Aorta (tissue), 5 donors: Measurements from ENCODE around the gene CTNNAL1. TPM values are rescaled to one million over a fixed set of nuclear protein-coding genes. Genes with fewer than 3 reads are reported as not detected.

Source experiments
- ATAC-seq: fragments of 200-7000 bp; cut with Tn5 transposase; one replicate; pipeline ENCODE4 v1.9.1; 2022; ENCODE audit warnings: moderate library complexity; ENCODE audit not compliant: low FRiP score
- DNase-seq, 2 donors: peaks; one replicate each; pipeline ENCODE4 v3.0.0-alpha.2; 2020
- H3K27ac ChIP-seq, 2 donors: one replicate each; pipeline ENCODE4 v1.5.1; 2013; ENCODE audit warnings: low read length in 2 of 2, mild to moderate bottlenecking in 2 of 2, moderate library complexity in 2 of 2, control low read depth in 1 of 2, inconsistent platforms in 1 of 2, low read depth in 1 of 2
- H3K27me3 ChIP-seq, 2 donors: one replicate each; pipeline ENCODE4 v1.6.1; 2013; ENCODE audit warnings: control low read depth in 1 of 2, low read length in 1 of 2, mild to moderate bottlenecking in 1 of 2, moderate library complexity in 1 of 2; ENCODE audit not compliant: insufficient read depth in 2 of 2, control insufficient read depth in 1 of 2
- H3K36me3 ChIP-seq, 2 donors: one replicate each; pipeline ENCODE4 v1.6.1; 2013; ENCODE audit warnings: control low read depth in 1 of 2, low read length in 1 of 2, mild to moderate bottlenecking in 1 of 2; ENCODE audit not compliant: insufficient read depth in 2 of 2, control insufficient read depth in 1 of 2
- H3K4me1 ChIP-seq, 2 donors: one replicate each; pipeline ENCODE4 v1.6.1; 2013; ENCODE audit warnings: low read length in 2 of 2, control low read depth in 1 of 2, mild to moderate bottlenecking in 1 of 2, moderate library complexity in 1 of 2; ENCODE audit not compliant: insufficient read depth in 2 of 2, control insufficient read depth in 1 of 2
- H3K4me3 ChIP-seq, 2 donors: one replicate each; pipeline ENCODE4 v1.5.1; 2013; ENCODE audit warnings: low read length in 2 of 2, control low read depth in 1 of 2, mild to moderate bottlenecking in 1 of 2
- H3K9me3 ChIP-seq: one replicate; pipeline ENCODE4 v1.6.1; 2013; ENCODE audit warnings: mild to moderate bottlenecking, low read length; ENCODE audit not compliant: control insufficient read depth
- WGBS, 2 donors: extraction: QIAGEN DNeasy Blood & Tissue Kit; methylation state at CpG; one replicate each; pipeline ENCODE4 v1.1.7; 2013; 5-methylcytosine and 5-hydroxymethylcytosine counted together
- intact Hi-C, 2 donors: fragments of 100-400 bp; cut with DNase I; formaldehyde crosslinking; loops; one replicate each; pipeline versions ENCODE4 v1.14.2 to v1.15.0; 2022
- polyA plus RNA-seq, 2 donors: library from polyadenylated mRNA; stranded (reverse); fragments of 200-250 nt; gene quantifications; one replicate each; pipeline ENCODE4 v1.2.3, GENCODE V29; 2013
- total RNA-seq, 2 donors: library from RNA; stranded (reverse); fragmentation: NEBNext Ultra II Directional; extraction: Animal tissue kit (Norgen Biotek cat#: 25700); gene quantifications; one replicate each; pipeline ENCODE4 v1.2.1, GENCODE V29; 2021
- donor health status: healthy with polysubstance abuse.
- donor health status: Bipolar disorder and iron deficiency.
- donor health status: DM: no; HTN: no; CAD: no.
- donor health status: DM: no; HTN: no; CAD: no.
- donor health status: DM: yes; HTN: yes; CAD: no.

CTNNAL1 gene
- total and polyA plus RNA-seq, 4 donors, result 41.5 to 72.4 (median 51.6) TPM

DNA sequence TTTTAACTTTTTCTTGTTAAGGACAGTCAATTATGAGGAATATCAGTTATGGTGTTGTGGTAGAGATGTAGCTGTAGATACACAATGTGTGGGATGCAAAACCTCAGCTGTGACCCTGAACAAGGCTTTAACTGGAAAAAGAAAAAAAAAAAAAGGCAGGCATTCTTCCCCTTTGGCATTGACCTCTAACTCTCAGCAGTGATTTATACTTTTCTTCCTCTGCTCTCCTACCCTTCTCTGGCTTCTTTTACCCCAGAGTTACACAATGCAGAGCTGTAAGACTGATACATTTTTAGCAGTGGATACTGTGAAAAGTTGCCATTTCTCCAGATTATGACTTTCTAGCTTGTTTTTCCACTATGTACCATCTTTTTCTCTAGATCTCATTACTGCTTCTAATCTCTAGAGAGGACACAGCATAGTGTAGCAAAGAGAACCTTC is 2.0 kb downstream of the CTNNAL1 start:
- no peak overlapping the region for H3K4me3 ChIP-seq
- H3K36me3 ChIP-seq, result no peaks in the 10 kb centered on the region
- H3K4me1 ChIP-seq, result peaks cover 2 to 6% of the 10 kb centered on the region in 2 donors
- H3K27ac ChIP-seq, result peak overlapping the region in 1 of 2 donors; percentile 78
- no peak for DNase-seq
- no peaks in the 10 kb centered on the region for H3K9me3 ChIP-seq
- no peaks in the 10 kb centered on the region for H3K27me3 ChIP-seq
- intact Hi-C loops, result loop anchor here in 1 of 2 donors (5.0 kb wide), 2 partner anchors 36 to 106 kb away; partner anchors contain the start of gene TMEM245
- ATAC-seq, result no peak

- no peak for ATAC-seq
- no peak overlapping the region for H3K4me3 ChIP-seq
- no peaks in the 10 kb centered on the region for H3K27me3 ChIP-seq
- DNase-seq, result no peak
- no peak overlapping the region for H3K27ac ChIP-seq
- intact Hi-C loops, result loop anchor here in 1 of 2 donors (5.0 kb wide), 2 partner anchors 37 to 107 kb away; partner anchors contain the start of gene TMEM245
- H3K4me1 ChIP-seq, result peaks cover 2 to 6% of the 10 kb centered on the region in 2 donors
- H3K9me3 ChIP-seq, result no peaks in the 10 kb centered on the region
- WGBS, 2 donors, result 1 to 4% methylated on average over 1 of the region's 1 CpG
- H3K36me3 ChIP-seq, result no peaks in the 10 kb centered on the region
These were observed 2.6 kb downstream of the CTNNAL1 start for GRCh38 chr9:109010746-109011145.

GRCh38 chr9:109005678-109006077 is 7.6 kb downstream of the CTNNAL1 start:
- ATAC-seq (no peak), DNase-seq (no peak)
- H3K36me3 ChIP-seq, result peaks cover 0 to 2% of the 10 kb centered on the region in 2 donors
- no peaks in the 10 kb centered on the region for H3K4me1 ChIP-seq
- intact Hi-C loops, result no loop called here
- no peaks in the 10 kb centered on the region for H3K9me3 ChIP-seq
- no peak overlapping the region for H3K4me3 ChIP-seq
- H3K27me3 ChIP-seq, result no peaks in the 10 kb centered on the region
- no peak overlapping the region for H3K27ac ChIP-seq
- WGBS, 2 donors, result 40 to 57% methylated on average over 3 of the region's 3 CpGs

DNA sequence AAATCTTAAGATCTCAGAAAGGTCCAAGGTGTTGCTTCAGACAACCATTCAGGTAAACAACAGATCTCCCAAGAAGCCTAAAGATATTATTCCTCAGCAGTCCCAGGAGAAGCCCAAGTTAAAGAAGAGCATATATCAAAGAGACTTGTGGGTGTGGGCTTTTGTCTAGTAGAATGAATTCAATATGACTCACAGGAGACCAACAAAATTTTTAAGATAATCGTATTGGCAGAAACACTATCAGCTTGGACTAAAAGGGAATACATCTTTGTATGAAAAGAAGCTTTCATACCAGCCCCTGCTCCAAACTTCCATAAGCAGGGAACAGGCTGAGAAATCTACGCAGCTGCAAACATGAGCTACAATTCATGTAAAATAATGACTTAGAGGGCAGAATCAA is 10.2 kb downstream of the CTNNAL1 start:
- no peak for ATAC-seq
- no peak overlapping the region for H3K4me3 ChIP-seq
- H3K36me3 ChIP-seq, result peaks cover 0 to 2% of the 10 kb centered on the region in 2 donors
- no peaks in the 10 kb centered on the region for H3K4me1 ChIP-seq
- intact Hi-C loops, result no loop called here
- no peaks in the 10 kb centered on the region for H3K9me3 ChIP-seq
- H3K27me3 ChIP-seq, result no peaks in the 10 kb centered on the region
- no peak for DNase-seq
- no peak overlapping the region for H3K27ac ChIP-seq
- 83 to 99% methylated on average over 2 of the region's 2 CpGs for WGBS, 2 donors

GRCh38 chr9:109002141-109002540 is 11.2 kb downstream of the CTNNAL1 start:
- DNase-seq (no peak), ATAC-seq (no peak)
- H3K36me3 ChIP-seq, result peaks cover 0 to 2% of the 10 kb centered on the region in 2 donors
- 95 to 99% methylated on average over 4 of the region's 4 CpGs for WGBS, 2 donors
- no peaks in the 10 kb centered on the region for H3K9me3 ChIP-seq
- H3K27ac ChIP-seq, result no peak overlapping the region
- H3K27me3 ChIP-seq, result no peaks in the 10 kb centered on the region
- intact Hi-C loops, result no loop called here
- H3K4me1 ChIP-seq, result no peaks in the 10 kb centered on the region
- no peak overlapping the region for H3K4me3 ChIP-seq

GRCh38 chr9:109001275-109001676 is 12.0 kb downstream of the CTNNAL1 start:
- 94 to 100% methylated on average over 1 of the region's 1 CpG for WGBS, 2 donors
- intact Hi-C loops, result no loop called here
- no peak for DNase-seq
- Histone ChIP-seq H3K9me3 (no peaks in the 10 kb centered on the region), H3K27ac (no peak overlapping the region), H3K4me3 (no peak overlapping the region), H3K36me3 (peaks cover 0 to 2% of the 10 kb centered on the region in 2 donors), H3K4me1 (no peaks in the 10 kb centered on the region), H3K27me3 (no peaks in the 10 kb centered on the region)
- ATAC-seq, result no peak

DNA sequence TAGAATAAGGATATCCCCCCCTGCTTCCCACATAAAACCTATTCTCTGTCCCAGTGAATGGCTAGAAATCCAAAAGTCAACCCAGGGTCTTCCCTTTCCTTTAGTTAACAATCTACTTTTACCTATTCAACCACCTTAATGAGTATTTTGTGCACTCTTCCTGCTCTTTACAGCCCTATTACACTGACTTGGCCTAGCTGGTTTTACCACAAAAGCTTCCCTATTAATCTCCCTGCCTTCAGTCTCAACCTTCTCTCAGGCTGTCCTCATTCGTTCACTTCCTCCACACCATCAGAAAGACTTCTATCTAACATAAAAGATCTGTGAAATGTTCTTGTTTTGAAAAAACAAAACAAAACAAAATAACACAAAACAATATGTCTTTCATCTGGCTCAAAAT is 16.2 kb downstream of the CTNNAL1 start:
- Histone ChIP-seq H3K4me1 (no peaks in the 10 kb centered on the region), H3K4me3 (no peak overlapping the region), H3K36me3 (no peaks in the 10 kb centered on the region), H3K27ac (no peak overlapping the region), H3K9me3 (no peaks in the 10 kb centered on the region), H3K27me3 (no peaks in the 10 kb centered on the region)
- ATAC-seq, result no peak
- 81 to 86% methylated on average over 1 of the region's 1 CpG for WGBS, 2 donors
- DNase-seq, result no peak
- intact Hi-C loops, result no loop called here

- no peaks in the 10 kb centered on the region for H3K4me1 ChIP-seq
- WGBS, 2 donors, result 31 to 34% methylated on average over 1 of the region's 1 CpG
- DNase-seq (no peak), ATAC-seq (no peak)
- H3K27me3 ChIP-seq, result no peaks in the 10 kb centered on the region
- no peaks in the 10 kb centered on the region for H3K9me3 ChIP-seq
- intact Hi-C loops, result no loop called here
- no peak overlapping the region for H3K4me3 ChIP-seq
- H3K36me3 ChIP-seq, result no peaks in the 10 kb centered on the region
- no peak overlapping the region for H3K27ac ChIP-seq
These were observed 16.7 kb downstream of the CTNNAL1 start for GRCh38 chr9:108996643-108997042.

DNA sequence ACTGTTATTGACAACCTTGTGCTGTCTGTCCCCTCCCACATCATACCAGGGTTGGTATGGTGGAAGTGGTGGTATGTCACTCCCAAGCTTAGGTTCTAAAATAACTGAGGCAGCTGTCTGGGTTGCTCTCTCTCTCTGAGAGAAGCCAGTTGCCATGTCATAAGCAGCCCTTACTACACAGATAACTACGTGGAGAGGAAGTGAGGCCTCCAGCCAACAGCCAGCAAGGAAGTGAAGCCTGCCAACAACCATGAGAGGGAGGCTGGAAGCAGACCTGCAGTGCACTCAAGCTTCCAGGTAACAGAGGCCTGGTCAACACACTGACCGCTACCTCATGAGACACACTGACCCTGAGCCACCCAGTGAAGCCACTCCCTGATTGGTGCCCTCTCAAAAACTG is 18.6 kb downstream of the CTNNAL1 start:
- no peaks in the 10 kb centered on the region for H3K27me3 ChIP-seq
- ATAC-seq (peak; percentile 85), DNase-seq (peak in 1 of 2 donors; percentile 60)
- no peak overlapping the region for H3K4me3 ChIP-seq
- 48 to 50% methylated on average over 2 of the region's 2 CpGs for WGBS, 2 donors
- H3K36me3 ChIP-seq, result no peaks in the 10 kb centered on the region
- no peak overlapping the region for H3K27ac ChIP-seq
- H3K9me3 ChIP-seq, result no peaks in the 10 kb centered on the region
- intact Hi-C loops, result no loop called here
- H3K4me1 ChIP-seq, result peaks cover 0 to 2% of the 10 kb centered on the region in 2 donors
